ENCODE measurements around the gene STOX2.

DNA sequence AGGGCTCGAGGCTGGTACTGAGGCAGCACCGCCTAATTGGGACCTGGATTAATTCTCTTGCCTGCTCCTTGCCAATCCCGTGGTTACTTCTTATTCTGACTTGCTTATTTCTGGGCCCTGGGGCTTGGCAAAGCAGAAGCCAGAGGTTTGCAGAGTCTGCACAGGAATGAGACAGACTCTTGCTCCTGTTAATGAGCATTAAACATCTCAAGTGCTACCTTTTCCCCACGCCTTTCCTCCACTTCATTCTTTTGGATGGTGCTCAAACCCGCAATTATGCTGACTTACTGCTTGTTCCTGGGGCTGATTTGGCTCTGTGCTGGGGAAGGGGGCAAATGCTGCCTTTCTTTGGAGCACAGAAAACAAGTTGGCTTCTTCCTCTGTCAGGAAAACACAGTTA, 16.5 kb upstream of the STOX2 start:
- no peak for TF ChIP-seq CTCF (IDR thresholded peaks at IDR 0.05)
- no peak for TF ChIP-seq POLR2A (IDR thresholded peaks at IDR 0.05)
